ENCODE results near the gene UBB. TPM values are rescaled to one million over a fixed set of nuclear protein-coding genes. Genes with fewer than 3 reads are reported as not detected.

UBB gene
- total RNA-seq, 1 experiment from 2014 or later, result 1,609 TPM

- WGBS (ENCODE audit: extremely low coverage, insufficient read length, low lambda C conversion rate), result no CpG with 5 or more reads among the region's 10 CpGs
- H3K9me3 ChIP-seq (ENCODE audit: control insufficient read depth, low read depth, low read length), result no peaks in the 10 kb centered on the region
- H2AK5ac ChIP-seq (ENCODE audit: insufficient read length, low read length), result no peak overlapping the region
- H2BK5ac ChIP-seq (ENCODE audit: insufficient read length, low read length), result no peak overlapping the region
- no peak overlapping the region for H2BK15ac ChIP-seq (ENCODE audit: low read depth, low read length)
- peaks cover 6% of the 10 kb centered on the region; the same call in 1 of the 2 replicates for H3K79me2 ChIP-seq (ENCODE audit: insufficient read depth, low read length)
- peaks cover 24% of the 10 kb centered on the region for H3K27me3 Mint-ChIP-seq (ENCODE audit: low read depth)
- H3K14ac ChIP-seq (ENCODE audit: insufficient read depth, low read length), result peak overlapping the region; percentile 96; the same call in 1 of the 2 replicates
- H4K5ac ChIP-seq (ENCODE audit: insufficient read length, low read depth, low read length), result no peak overlapping the region
- H4K91ac ChIP-seq (ENCODE audit: insufficient read length, low read depth, low read length), result no peak overlapping the region
- H3K9me3 Mint-ChIP-seq, result no peaks in the 10 kb centered on the region
- H3K36me3 Mint-ChIP-seq (ENCODE audit: insufficient read depth in 1 of 3, low read depth in 3 of 3), result peaks cover 20 to 32% (median 26%) of the 10 kb centered on the region in 3 experiments
- H3K27me3 ChIP-seq (ENCODE audit: insufficient read depth, low read length), result no peaks in the 10 kb centered on the region
- H3K56ac ChIP-seq (ENCODE audit: insufficient read length, low read depth, low read length), result no peak overlapping the region
- H3K4me2 ChIP-seq (ENCODE audit: insufficient read depth, insufficient read length, low read length), result peak overlapping the region; percentile 92
- H3K9ac ChIP-seq (ENCODE audit: extremely low read depth, insufficient read length, low read length), result peak overlapping the region; percentile 94
- H3K4ac ChIP-seq (ENCODE audit: low read depth, low read length), result no peak overlapping the region
- H2BK20ac ChIP-seq (ENCODE audit: low read depth, low read length, poor library complexity, severe bottlenecking), result no peak overlapping the region
- H3K27ac Mint-ChIP-seq, result peak overlapping the region; percentile 68 to 99 (median 99); a peak in 5 of 7 replicates
- peak overlapping the region; percentile 86 for H3K18ac ChIP-seq (ENCODE audit: insufficient read length, low read depth, low read length)
- DNase-seq, result no peak
- H3K4me1 ChIP-seq (ENCODE audit: insufficient read depth, low read length), result no peaks in the 10 kb centered on the region
- H3K23ac ChIP-seq (ENCODE audit: insufficient read length, low read depth, low read length), result no peak overlapping the region
- TF ChIP-seq CTCF (conservative IDR thresholded peaks at IDR 0.05), result no peak
- no peak overlapping the region for H3K27ac ChIP-seq (ENCODE audit: insufficient read length, low read depth, low read length)
- H2AFZ ChIP-seq (ENCODE audit: low read length), result no peak overlapping the region
- H3K4me3 Mint-ChIP-seq, result peak overlapping the region; percentile 90 to 96
- H2BK12ac ChIP-seq (ENCODE audit: insufficient read length, low read depth, low read length), result no peak overlapping the region
- no peak overlapping the region for H4K8ac ChIP-seq (replicated peaks; ENCODE audit: insufficient read length, low read depth, low read length)
- H2BK120ac ChIP-seq (ENCODE audit: low read depth, low read length, poor library complexity, severe bottlenecking), result no peak overlapping the region
- H3T11ph ChIP-seq (ENCODE audit: low read length), result no peak overlapping the region
- peaks cover 18 to 21% of the 10 kb centered on the region in 2 experiments for H3K4me1 Mint-ChIP-seq
- no peaks in the 10 kb centered on the region for H4K20me1 ChIP-seq (ENCODE audit: control insufficient read depth, insufficient read depth, insufficient read length)
- peaks cover 8% of the 10 kb centered on the region for H3K23me2 ChIP-seq (ENCODE audit: insufficient read length, low read depth, low read length, poor library complexity, severe bottlenecking)
- H3K79me1 ChIP-seq (ENCODE audit: insufficient read depth, low read depth, low read length, poor library complexity, severe bottlenecking), result peaks cover 5% of the 10 kb centered on the region
Observed at GRCh38 chr17:16351831-16352230, 29.1 kb upstream of the UBB start.
